ENCODE measurements around the gene TFB2M.

Gene TFB2M

GRCh38 chr1:246512635-246513034 is 53.4 kb downstream of the TFB2M start:
- DNase-seq (ENCODE audit: low read depth, low spot score), result no peak
- TF ChIP-seq ZNF274 (IDR thresholded peaks at IDR 0.05; ENCODE audit: low read depth, low read length) (no peak), SUZ12 (IDR thresholded peaks at IDR 0.05; ENCODE audit: extremely low read depth, insufficient read depth, insufficient read length) (no peak), YY1 (IDR thresholded peaks at IDR 0.05; ENCODE audit: insufficient read depth, insufficient read length) (no peak)

GRCh38 chr1:246512230-246512629 is 53.8 kb downstream of the TFB2M start:
- H3K4me3 ChIP-seq (ENCODE audit: insufficient read length, low read depth), result no peak overlapping the region
- H3K36me3 ChIP-seq (ENCODE audit: insufficient read depth, insufficient read length, low read length), result no peaks in the 10 kb centered on the region
- H3K4me1 ChIP-seq (ENCODE audit: insufficient read depth, insufficient read length), result no peaks in the 10 kb centered on the region
- no peak overlapping the region for H3K9ac ChIP-seq (ENCODE audit: insufficient read length, low read depth)
- no peaks in the 10 kb centered on the region for H3K27me3 ChIP-seq (ENCODE audit: insufficient read depth, insufficient read length)
- TF ChIP-seq YY1 (IDR thresholded peaks at IDR 0.05; ENCODE audit: insufficient read depth, insufficient read length) (no peak), ZNF274 (IDR thresholded peaks at IDR 0.05; ENCODE audit: low read depth, low read length) (no peak), SUZ12 (IDR thresholded peaks at IDR 0.05; ENCODE audit: extremely low read depth, insufficient read depth, insufficient read length) (no peak)
- no peak for DNase-seq (ENCODE audit: low read depth, low spot score)
- peaks cover 45% of the 10 kb centered on the region for H3K9me3 ChIP-seq (ENCODE audit: insufficient read depth, low read length)

More at GRCh38 chr1:246512635-246513034, 53.4 kb downstream of the TFB2M start:
- Histone ChIP-seq H3K9me3 (ENCODE audit: insufficient read depth, low read length) (peaks cover 47% of the 10 kb centered on the region), H3K36me3 (ENCODE audit: insufficient read depth, insufficient read length, low read length) (no peaks in the 10 kb centered on the region), H3K4me1 (ENCODE audit: insufficient read depth, insufficient read length) (no peaks in the 10 kb centered on the region), H3K4me3 (ENCODE audit: insufficient read length, low read depth) (no peak overlapping the region), H3K9ac (ENCODE audit: insufficient read length, low read depth) (no peak overlapping the region), H3K27me3 (ENCODE audit: insufficient read depth, insufficient read length) (no peaks in the 10 kb centered on the region)

GRCh38 chr1:246511203-246511602 is 54.9 kb downstream of the TFB2M start:
- peaks cover 5% of the 10 kb centered on the region for H3K27me3 ChIP-seq (ENCODE audit: insufficient read depth, insufficient read length)
- peaks cover 35% of the 10 kb centered on the region for H3K9me3 ChIP-seq (ENCODE audit: insufficient read depth, low read length)
- no peaks in the 10 kb centered on the region for H3K36me3 ChIP-seq (ENCODE audit: insufficient read depth, insufficient read length, low read length)
- no peak for DNase-seq (ENCODE audit: low read depth, low spot score)
- no peak overlapping the region for H3K4me3 ChIP-seq (ENCODE audit: insufficient read length, low read depth)
- no peak overlapping the region for H3K9ac ChIP-seq (ENCODE audit: insufficient read length, low read depth)
- no peak for TF ChIP-seq ZNF274 (IDR thresholded peaks at IDR 0.05; ENCODE audit: low read depth, low read length)
- peaks cover 2% of the 10 kb centered on the region for H3K4me1 ChIP-seq (ENCODE audit: insufficient read depth, insufficient read length)

GRCh38 chr1:246510147-246511030 is 55.7 kb downstream of the TFB2M start:
- TF ChIP-seq SUZ12 (IDR thresholded peaks at IDR 0.05; ENCODE audit: extremely low read depth, insufficient read depth, insufficient read length), result no peak
- TF ChIP-seq YY1 (IDR thresholded peaks at IDR 0.05; ENCODE audit: insufficient read depth, insufficient read length), result no peak
- TF ChIP-seq ZNF274 (IDR thresholded peaks at IDR 0.05; ENCODE audit: low read depth, low read length), result no peak
- H3K4me1 ChIP-seq (ENCODE audit: insufficient read depth, insufficient read length), result peaks cover 4% of the 10 kb centered on the region
- H3K9me3 ChIP-seq (ENCODE audit: insufficient read depth, low read length), result peaks cover 27% of the 10 kb centered on the region

GRCh38 chr1:246508897-246509688 is 57.0 kb downstream of the TFB2M start:
- H3K36me3 ChIP-seq (ENCODE audit: insufficient read depth, insufficient read length, low read length), result peaks cover 6% of the 10 kb centered on the region
- H3K9ac ChIP-seq (ENCODE audit: insufficient read length, low read depth), result no peak overlapping the region
- H3K27me3 ChIP-seq (ENCODE audit: insufficient read depth, insufficient read length), result peaks cover 9% of the 10 kb centered on the region
- peaks cover 14% of the 10 kb centered on the region; the same call in 1 of the 2 replicates for H3K9me3 ChIP-seq (ENCODE audit: insufficient read depth, low read length)
- TF ChIP-seq SUZ12 (IDR thresholded peaks at IDR 0.05; ENCODE audit: extremely low read depth, insufficient read depth, insufficient read length) (no peak), ZNF274 (IDR thresholded peaks at IDR 0.05; ENCODE audit: low read depth, low read length) (no peak), YY1 (IDR thresholded peaks at IDR 0.05; ENCODE audit: insufficient read depth, insufficient read length) (no peak)
- no peak overlapping the region for H3K4me3 ChIP-seq (ENCODE audit: insufficient read length, low read depth)
- no peak for DNase-seq (ENCODE audit: low read depth, low spot score)
- peaks cover 4% of the 10 kb centered on the region for H3K4me1 ChIP-seq (ENCODE audit: insufficient read depth, insufficient read length)

More at GRCh38 chr1:246510147-246511030, 55.7 kb downstream of the TFB2M start:
- Histone ChIP-seq H3K4me3 (ENCODE audit: insufficient read length, low read depth) (no peak overlapping the region), H3K36me3 (ENCODE audit: insufficient read depth, insufficient read length, low read length) (peaks cover under 1% of the 10 kb centered on the region), H3K27me3 (ENCODE audit: insufficient read depth, insufficient read length) (peaks cover 9% of the 10 kb centered on the region), H3K9ac (ENCODE audit: insufficient read length, low read depth) (no peak overlapping the region)
- no peak for DNase-seq (ENCODE audit: low read depth, low spot score)

- H3K4me3 ChIP-seq (ENCODE audit: insufficient read length, low read depth), result peak within 1 kb of the TSS; percentile 82
- peak; percentile 91 for DNase-seq (ENCODE audit: low read depth, low spot score)
- H3K36me3 ChIP-seq (ENCODE audit: insufficient read depth, insufficient read length, low read length), result peaks cover 8% of the 10 kb centered on the region
- H3K27me3 ChIP-seq (ENCODE audit: insufficient read depth, insufficient read length), result peaks cover 9% of the 10 kb centered on the region
- no peaks in the 10 kb centered on the region for H3K9me3 ChIP-seq (ENCODE audit: insufficient read depth, low read length)
- peaks cover 4% of the 10 kb centered on the region for H3K4me1 ChIP-seq (ENCODE audit: insufficient read depth, insufficient read length)
- H3K9ac ChIP-seq (ENCODE audit: insufficient read length, low read depth), result peak within 1 kb of the TSS; percentile 82
- TF ChIP-seq SUZ12 (IDR thresholded peaks at IDR 0.05; ENCODE audit: extremely low read depth, insufficient read depth, insufficient read length) (no peak), ZNF274 (IDR thresholded peaks at IDR 0.05; ENCODE audit: low read depth, low read length) (no peak), YY1 (IDR thresholded peaks at IDR 0.05; ENCODE audit: insufficient read depth, insufficient read length) (no peak)
Measured at GRCh38 chr1:246506674-246507481, 59.2 kb downstream of the TFB2M start, which contains the start of gene SMYD3. Gene SMYD3, minus strand, starts transcription at chr1:246507279.
